PFSK-1 (cell line): ENCODE data around the gene GLUD2.

ENCODE experiments used
- POLR2AphosphoS5 ChIP-seq: IDR thresholded peaks from 2 replicates; pipeline ENCODE4 v1.6.1; 2012; ENCODE audit warnings: low read depth, mild to moderate bottlenecking, control low read depth, low read length, moderate library complexity
- REST ChIP-seq, 2 experiments: IDR thresholded peaks; 2 replicates each; pipeline versions ENCODE4 v1.6.1 to v1.8.0; 2011 to 2012; ENCODE audit warnings: low read depth in 2 of 2, low read length in 2 of 2, control low read depth in 1 of 2, inconsistent platforms in 1 of 2, mild to moderate bottlenecking in 1 of 2, moderate library complexity in 1 of 2; ENCODE audit not compliant: insufficient read depth in 1 of 2
- SIN3A ChIP-seq: IDR thresholded peaks from 2 replicates; pipeline ENCODE4 v1.6.1; 2012; ENCODE audit warnings: mild to moderate bottlenecking, low read length, moderate library complexity, borderline replicate concordance; ENCODE audit not compliant: insufficient read depth
- TAF1 ChIP-seq: IDR thresholded peaks from 2 replicates; pipeline ENCODE4 v1.6.1; 2012; ENCODE audit warnings: low read length, control low read depth, borderline replicate concordance; ENCODE audit not compliant: insufficient read depth

- no peak for TF ChIP-seq POLR2AphosphoS5
- TF ChIP-seq REST (IDR thresholded peaks at IDR 0.05; ENCODE audit: insufficient read depth in 1 of 2, low read depth in 2 of 2, low read length in 2 of 2), result no peak
- no peak for TF ChIP-seq TAF1
- TF ChIP-seq SIN3A, result no peak
These were observed 48.0 kb upstream of the GLUD2 start for GRCh38 chrX:120999413-120999812.
